Measurements from ENCODE around the gene NMU. TPM values are rescaled to one million over a fixed set of nuclear protein-coding genes. Genes with fewer than 3 reads are reported as not detected.
"Not testable (repeated sequence)": the region's sequence is repeated elsewhere in the genome, so short reads cannot be mapped to it uniquely, and the experiment has no call there.

NMU gene
- not detected for total RNA-seq

DNA sequence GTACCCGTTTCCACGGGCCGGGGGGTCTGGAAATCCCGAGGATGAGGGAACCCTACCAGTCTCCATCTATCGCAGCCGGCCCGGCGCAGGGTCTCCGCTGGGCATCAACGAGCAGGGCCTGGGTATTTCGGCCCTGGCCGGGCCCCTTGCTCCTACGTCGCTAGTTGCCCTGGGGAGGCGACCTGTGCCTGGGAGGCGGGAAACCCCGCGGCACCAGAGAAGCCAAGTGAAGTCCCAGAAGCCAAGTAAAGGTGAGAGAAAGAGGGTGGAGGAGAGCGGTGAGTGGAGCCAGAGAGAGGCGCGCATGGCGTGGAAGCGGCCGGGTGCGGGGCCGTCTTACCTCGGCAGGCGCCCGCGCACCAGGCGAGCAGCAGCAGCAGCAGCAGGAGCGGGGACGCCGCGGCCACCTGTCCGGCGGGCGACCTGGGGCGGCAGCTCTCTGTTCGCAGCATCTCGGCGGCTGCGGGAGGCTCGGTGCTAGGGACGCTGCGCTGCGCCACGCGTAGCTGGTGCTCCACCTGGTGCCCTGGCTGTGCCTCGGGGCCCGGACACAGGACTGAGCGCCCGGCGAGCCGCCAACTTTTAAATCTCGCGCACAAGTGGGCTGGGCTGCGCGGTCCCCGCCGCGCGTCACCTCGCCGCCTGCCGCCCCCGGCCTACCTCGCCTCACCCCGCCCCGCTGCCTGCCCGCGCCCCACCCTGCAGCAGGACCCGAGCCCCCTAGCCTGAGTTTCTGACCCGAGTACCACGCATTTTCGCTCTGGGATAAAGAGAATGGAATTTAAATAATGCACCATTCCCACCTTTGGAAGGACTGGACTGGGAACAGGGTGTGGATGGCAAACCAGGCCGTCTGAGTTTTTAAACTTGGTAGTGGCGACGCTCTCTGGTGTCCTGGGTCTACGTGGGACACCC, at the start of gene NMU:
Gene NMU, minus strand, starts transcription at position 558 of the 915 bp plus-strand sequence. Its CDS starts 106 bp downstream, at position 452.
- TF ChIP-seq POLR2A (IDR thresholded peaks at IDR 0.05) (no peak), CTCF (IDR thresholded peaks at IDR 0.05) (peak in 1 of 6 experiments; percentile 23)
- Histone ChIP-seq H3K4me1 (peaks cover 0 to 16% (median 3%) of the 10 kb centered on the region in 4 donors), H3K9me3 (no peaks in the 10 kb centered on the region), H3K27me3 (peaks cover 0 to 25% of the 10 kb centered on the region in 2 donors), H3K4me3 (peak within 1 kb of the TSS in 3 of 4 donors; percentile 27 to 46 (median 36)), H3K27ac (no peak within 1 kb of the TSS), H3K36me3 (no peaks in the 10 kb centered on the region)
- peak in 2 of 3 donors; percentile 49 to 59 for DNase-seq

- H3K4me3 ChIP-seq, result no peak overlapping the region
- no peak overlapping the region for H3K27ac ChIP-seq
- H3K27me3 ChIP-seq, result no peaks in the 10 kb centered on the region
- TF ChIP-seq POLR2A (IDR thresholded peaks at IDR 0.05) (no peak), CTCF (IDR thresholded peaks at IDR 0.05) (no peak)
- H3K9me3 ChIP-seq, result no peaks in the 10 kb centered on the region
- DNase-seq, result no peak
- H3K36me3 ChIP-seq, result no peaks in the 10 kb centered on the region
- no peaks in the 10 kb centered on the region for H3K4me1 ChIP-seq
Measured at GRCh38 chr4:55684276-55684675, 48.2 kb upstream of the NMU start.

DNA sequence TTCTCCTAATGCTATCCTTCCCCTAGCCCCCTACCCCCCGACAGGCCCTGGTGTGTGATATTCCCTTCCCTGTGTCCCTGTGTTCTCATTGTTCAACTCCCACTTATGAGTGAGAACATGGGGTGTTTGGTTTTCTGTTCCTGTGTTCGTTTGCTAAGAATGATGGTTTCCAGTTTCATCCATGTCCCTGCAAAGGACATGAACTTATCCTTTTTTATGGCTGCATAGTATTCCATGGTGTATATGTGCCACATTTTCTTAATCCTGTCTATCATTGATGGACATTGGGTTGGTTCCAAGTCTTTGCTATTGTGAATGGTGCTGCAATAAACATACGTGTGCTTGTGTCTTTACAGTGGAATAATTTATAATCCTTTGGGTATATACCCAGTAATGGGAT, 46.7 kb upstream of the NMU start:
- H3K4me3 ChIP-seq, H3K27me3 ChIP-seq, H3K27ac ChIP-seq, H3K9me3 ChIP-seq, H3K36me3 ChIP-seq, H3K4me1 ChIP-seq, DNase-seq: not testable (repeated sequence)

DNA sequence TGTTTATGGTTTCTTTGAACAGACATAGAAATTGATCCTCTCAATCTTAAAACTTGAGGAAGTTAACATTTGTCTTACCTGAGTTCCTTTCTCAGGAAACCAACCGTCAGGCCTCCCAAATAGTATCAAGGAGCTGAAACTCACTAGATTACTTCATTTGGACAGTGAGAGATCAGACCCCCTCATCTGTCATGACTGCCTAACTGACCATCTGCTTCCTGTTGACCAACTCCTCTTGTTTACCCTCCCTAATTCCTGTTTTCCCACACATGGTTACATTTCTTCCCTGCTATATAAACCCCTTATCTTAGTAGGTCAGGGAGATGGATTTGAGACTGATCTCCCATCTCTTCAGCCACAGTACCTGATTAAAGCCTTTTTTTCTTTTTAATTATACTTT, 46.2 kb upstream of the NMU start:
- no peaks in the 10 kb centered on the region for H3K4me1 ChIP-seq
- DNase-seq, result no peak
- TF ChIP-seq POLR2A (IDR thresholded peaks at IDR 0.05) (no peak), CTCF (IDR thresholded peaks at IDR 0.05) (no peak)
- no peak overlapping the region for H3K27ac ChIP-seq
- H3K27me3 ChIP-seq, result no peaks in the 10 kb centered on the region
- no peaks in the 10 kb centered on the region for H3K9me3 ChIP-seq
- H3K4me3 ChIP-seq, result no peak overlapping the region
- no peaks in the 10 kb centered on the region for H3K36me3 ChIP-seq

GRCh38 chr4:55681430-55681829, 45.3 kb upstream of the NMU start:
- Histone ChIP-seq H3K27ac (no peak overlapping the region), H3K9me3 (no peaks in the 10 kb centered on the region), H3K4me1 (no peaks in the 10 kb centered on the region), H3K27me3 (no peaks in the 10 kb centered on the region), H3K36me3 (no peaks in the 10 kb centered on the region), H3K4me3 (no peak overlapping the region)
- TF ChIP-seq CTCF (IDR thresholded peaks at IDR 0.05) (no peak), POLR2A (IDR thresholded peaks at IDR 0.05) (no peak)
- DNase-seq, result no peak

DNA sequence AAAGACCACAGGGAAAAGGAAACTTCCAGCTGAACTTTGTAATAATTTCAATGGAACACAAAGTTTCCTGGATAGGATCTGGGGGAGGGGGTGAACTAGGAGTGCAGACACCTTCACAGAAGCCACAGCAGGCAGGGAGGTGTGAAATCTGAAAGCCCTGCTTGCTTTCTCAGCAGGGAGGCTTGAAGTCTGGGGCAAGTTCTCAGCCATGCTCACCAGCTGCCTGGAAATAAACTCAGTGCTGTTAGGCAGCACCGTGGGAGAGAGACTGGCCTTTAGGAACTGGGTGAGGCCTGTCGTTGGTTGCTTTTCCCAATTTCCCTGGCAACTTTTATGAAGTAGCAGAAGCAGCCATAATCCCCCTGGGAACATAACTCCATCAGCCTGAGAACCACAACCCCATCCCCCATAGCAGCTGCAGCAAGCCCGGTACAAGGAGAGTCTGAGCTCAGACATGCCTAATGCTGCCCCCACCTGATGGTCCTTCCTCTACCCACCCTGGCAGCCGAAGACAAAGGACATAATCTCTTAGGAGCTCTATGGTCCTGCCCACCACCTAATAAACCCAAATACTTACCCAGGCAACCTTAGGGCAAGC, 39.2 kb upstream of the NMU start:
- Histone ChIP-seq H3K27me3 (no peaks in the 10 kb centered on the region), H3K36me3 (no peaks in the 10 kb centered on the region), H3K4me3 (no peak overlapping the region), H3K9me3 (no peaks in the 10 kb centered on the region), H3K27ac (no peak overlapping the region), H3K4me1 (no peaks in the 10 kb centered on the region)
- DNase-seq, result no peak
- TF ChIP-seq POLR2A (IDR thresholded peaks at IDR 0.05), result no peak
- no peak for TF ChIP-seq CTCF (IDR thresholded peaks at IDR 0.05)
